ENCODE data around the gene ANKS1A.
"Not testable (repeated sequence)": the region's sequence is repeated elsewhere in the genome, so short reads cannot be mapped to it uniquely, and the experiment has no call there.

DNA sequence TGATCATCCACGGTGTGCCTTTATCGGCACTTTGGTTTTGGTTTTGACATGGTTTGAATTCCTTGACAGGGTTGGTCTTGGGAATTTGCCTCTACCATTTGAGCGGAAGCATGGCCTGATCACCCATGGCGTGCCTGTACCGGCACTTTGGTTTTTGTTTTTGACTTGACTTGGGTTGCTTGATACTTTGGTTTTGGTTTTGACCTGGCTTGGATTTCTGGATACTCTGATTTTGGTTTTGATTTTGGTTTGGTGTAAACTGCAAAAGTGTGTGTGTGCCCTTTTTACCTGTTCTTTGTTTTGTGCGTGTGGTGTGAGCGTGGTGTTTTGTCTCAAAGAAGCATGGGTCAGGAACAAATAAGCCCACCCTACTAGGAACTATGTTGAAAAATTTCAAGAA is 110.1 kb downstream of the ANKS1A start:
- TF ChIP-seq, protein P1, sequence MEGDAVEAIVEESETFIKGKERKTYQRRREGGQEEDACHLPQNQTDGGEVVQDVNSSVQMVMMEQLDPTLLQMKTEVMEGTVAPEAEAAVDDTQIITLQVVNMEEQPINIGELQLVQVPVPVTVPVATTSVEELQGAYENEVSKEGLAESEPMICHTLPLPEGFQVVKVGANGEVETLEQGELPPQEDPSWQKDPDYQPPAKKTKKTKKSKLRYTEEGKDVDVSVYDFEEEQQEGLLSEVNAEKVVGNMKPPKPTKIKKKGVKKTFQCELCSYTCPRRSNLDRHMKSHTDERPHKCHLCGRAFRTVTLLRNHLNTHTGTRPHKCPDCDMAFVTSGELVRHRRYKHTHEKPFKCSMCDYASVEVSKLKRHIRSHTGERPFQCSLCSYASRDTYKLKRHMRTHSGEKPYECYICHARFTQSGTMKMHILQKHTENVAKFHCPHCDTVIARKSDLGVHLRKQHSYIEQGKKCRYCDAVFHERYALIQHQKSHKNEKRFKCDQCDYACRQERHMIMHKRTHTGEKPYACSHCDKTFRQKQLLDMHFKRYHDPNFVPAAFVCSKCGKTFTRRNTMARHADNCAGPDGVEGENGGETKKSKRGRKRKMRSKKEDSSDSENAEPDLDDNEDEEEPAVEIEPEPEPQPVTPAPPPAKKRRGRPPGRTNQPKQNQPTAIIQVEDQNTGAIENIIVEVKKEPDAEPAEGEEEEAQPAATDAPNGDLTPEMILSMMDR (conservative IDR thresholded peaks at IDR 0.05; ENCODE audit: low read depth in 2 of 2): not testable (repeated sequence)
- TF ChIP-seq EZH2 (IDR thresholded peaks at IDR 0.05; ENCODE audit: low read depth, unreplicated experiment); CREB1 (CRISPR knock-in tag; IDR thresholded peaks at IDR 0.05; ENCODE audit: low read depth); EZH2phosphoT487 (IDR thresholded peaks at IDR 0.05; ENCODE audit: unreplicated experiment); POLR2AphosphoS5 (IDR thresholded peaks at IDR 0.05; ENCODE audit: low read depth): not testable (repeated sequence)
- TF ChIP-seq, protein P2, sequence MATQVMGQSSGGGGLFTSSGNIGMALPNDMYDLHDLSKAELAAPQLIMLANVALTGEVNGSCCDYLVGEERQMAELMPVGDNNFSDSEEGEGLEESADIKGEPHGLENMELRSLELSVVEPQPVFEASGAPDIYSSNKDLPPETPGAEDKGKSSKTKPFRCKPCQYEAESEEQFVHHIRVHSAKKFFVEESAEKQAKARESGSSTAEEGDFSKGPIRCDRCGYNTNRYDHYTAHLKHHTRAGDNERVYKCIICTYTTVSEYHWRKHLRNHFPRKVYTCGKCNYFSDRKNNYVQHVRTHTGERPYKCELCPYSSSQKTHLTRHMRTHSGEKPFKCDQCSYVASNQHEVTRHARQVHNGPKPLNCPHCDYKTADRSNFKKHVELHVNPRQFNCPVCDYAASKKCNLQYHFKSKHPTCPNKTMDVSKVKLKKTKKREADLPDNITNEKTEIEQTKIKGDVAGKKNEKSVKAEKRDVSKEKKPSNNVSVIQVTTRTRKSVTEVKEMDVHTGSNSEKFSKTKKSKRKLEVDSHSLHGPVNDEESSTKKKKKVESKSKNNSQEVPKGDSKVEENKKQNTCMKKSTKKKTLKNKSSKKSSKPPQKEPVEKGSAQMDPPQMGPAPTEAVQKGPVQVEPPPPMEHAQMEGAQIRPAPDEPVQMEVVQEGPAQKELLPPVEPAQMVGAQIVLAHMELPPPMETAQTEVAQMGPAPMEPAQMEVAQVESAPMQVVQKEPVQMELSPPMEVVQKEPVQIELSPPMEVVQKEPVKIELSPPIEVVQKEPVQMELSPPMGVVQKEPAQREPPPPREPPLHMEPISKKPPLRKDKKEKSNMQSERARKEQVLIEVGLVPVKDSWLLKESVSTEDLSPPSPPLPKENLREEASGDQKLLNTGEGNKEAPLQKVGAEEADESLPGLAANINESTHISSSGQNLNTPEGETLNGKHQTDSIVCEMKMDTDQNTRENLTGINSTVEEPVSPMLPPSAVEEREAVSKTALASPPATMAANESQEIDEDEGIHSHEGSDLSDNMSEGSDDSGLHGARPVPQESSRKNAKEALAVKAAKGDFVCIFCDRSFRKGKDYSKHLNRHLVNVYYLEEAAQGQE (IDR thresholded peaks at IDR 0.05; ENCODE audit: unreplicated experiment): not testable (repeated sequence)

Data from GM23338 (cell line).